Coronary artery (tissue), 2 donors: ENCODE data around the gene TMCC1.

Experiments used
- DNase-seq: peaks from one replicate; pipeline ENCODE4 v3.0.0-alpha.2; 2017; ENCODE audit warnings: low spot score
- H3K27ac ChIP-seq, 2 donors: fragments of 200-600 bp; sonication (generic); one replicate each; pipeline ENCODE4 v1.5.1; 2016 to 2019
- H3K4me3 ChIP-seq: fragments of 200-600 bp; sonication (generic); 2 replicates; pipeline ENCODE4 v1.5.1; 2016; ENCODE audit warnings: mild to moderate bottlenecking, moderate library complexity
- CTCF ChIP-seq: fragments of 200-600 bp; sonication (generic); IDR thresholded peaks from one replicate; pipeline ENCODE4 v1.5.1; 2019; ENCODE audit warnings: antibody characterized with exemption

TMCC1 gene

DNA sequence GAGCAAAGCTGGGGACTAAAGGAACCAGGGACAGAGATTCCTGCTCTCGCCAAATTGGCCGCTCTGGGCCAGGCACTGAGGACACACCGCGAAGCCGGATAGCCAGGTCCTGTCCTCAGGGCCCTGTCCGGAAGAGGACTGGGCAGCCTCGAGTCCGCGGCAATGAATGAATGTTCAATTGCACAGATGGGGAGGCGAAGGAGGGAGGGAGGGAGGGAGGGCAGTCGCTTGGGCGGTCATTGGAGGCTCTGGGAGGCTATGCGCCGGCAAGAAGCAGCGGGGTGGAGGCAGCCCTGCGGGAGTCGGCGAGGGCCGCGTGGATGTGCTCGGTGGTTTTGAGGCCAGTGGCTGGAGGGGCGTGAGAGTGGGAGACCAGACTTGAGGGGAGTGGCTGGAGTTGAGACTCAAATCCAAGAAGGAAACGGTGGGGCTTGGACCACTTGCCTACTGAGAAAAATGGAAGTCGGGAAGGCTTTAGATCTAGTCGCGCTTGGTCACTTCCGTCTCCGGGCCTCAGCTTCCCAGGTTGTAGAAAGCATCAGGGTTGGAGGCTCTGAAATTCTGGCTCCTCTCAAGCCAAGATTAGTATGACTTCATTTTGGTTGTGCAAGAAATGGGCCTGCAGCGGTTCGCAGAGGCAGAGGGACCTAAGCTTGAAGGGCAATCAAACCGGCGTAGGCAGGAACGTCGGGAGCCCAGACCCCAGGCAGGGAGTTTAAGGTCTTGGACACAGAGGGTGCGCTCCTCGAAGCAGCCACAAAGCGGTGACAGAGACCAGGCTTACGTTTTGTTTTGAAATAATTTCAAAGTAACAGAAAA is 266.0 kb downstream of the TMCC1 start:
- Histone ChIP-seq H3K27ac (peak overlapping the region; percentile 89 to 99), H3K4me3 (peak overlapping the region; percentile 74)
- TF ChIP-seq CTCF, result peak; percentile 60
- peak; percentile 87 for DNase-seq

- peak overlapping the region; percentile 74 for H3K4me3 ChIP-seq
- H3K27ac ChIP-seq, result peak overlapping the region; percentile 89 to 99
- TF ChIP-seq CTCF, result no peak
- peak; percentile 94 for DNase-seq
Measured at GRCh38 chr3:129626744-129627349, 266.7 kb downstream of the TMCC1 start.

- peak; percentile 78 for DNase-seq
- no peak overlapping the region for H3K4me3 ChIP-seq
- H3K27ac ChIP-seq, result peak overlapping the region; percentile 89 to 99
- TF ChIP-seq CTCF, result no peak
Measured at GRCh38 chr3:129625072-129625874, 268.2 kb downstream of the TMCC1 start.

DNA sequence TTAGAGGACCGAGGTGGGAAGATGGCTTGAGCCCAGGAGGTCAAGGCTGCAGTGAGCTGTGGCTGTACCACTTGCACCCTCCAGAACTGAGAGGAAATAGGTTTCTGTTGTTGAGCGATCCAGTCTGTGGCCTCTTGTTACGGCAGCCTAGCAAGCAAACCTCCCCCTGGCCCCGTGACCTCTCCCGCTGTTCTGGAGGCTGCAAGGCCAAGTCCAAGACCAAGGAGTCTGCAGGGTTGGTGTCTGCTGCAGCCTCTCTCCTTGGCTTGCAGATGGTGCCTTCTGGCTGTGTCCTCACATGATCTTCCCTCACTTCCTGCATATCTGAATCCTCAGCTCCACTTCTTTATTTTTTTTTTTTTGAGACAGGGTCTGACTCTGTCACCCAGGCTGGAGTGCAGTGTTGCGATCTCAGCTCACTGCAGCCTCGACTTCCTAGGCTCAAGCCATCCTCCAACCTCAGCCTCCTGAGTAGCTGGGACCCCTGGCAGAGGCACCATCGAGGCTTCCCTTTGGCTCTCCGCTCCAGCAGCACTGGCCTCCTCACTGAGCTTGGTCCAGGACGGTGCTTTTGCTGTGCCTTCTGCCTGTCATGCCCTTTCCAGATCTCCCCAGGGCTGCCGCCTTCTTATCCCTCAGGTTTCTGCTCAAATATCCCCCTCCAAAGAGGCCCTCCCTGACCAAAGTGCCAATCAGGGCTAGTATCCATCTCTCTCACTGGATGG is 269.0 kb downstream of the TMCC1 start:
- Histone ChIP-seq H3K4me3 (no peak overlapping the region), H3K27ac (peak overlapping the region; percentile 89 to 99)
- no peak for DNase-seq
- no peak for TF ChIP-seq CTCF

DNA sequence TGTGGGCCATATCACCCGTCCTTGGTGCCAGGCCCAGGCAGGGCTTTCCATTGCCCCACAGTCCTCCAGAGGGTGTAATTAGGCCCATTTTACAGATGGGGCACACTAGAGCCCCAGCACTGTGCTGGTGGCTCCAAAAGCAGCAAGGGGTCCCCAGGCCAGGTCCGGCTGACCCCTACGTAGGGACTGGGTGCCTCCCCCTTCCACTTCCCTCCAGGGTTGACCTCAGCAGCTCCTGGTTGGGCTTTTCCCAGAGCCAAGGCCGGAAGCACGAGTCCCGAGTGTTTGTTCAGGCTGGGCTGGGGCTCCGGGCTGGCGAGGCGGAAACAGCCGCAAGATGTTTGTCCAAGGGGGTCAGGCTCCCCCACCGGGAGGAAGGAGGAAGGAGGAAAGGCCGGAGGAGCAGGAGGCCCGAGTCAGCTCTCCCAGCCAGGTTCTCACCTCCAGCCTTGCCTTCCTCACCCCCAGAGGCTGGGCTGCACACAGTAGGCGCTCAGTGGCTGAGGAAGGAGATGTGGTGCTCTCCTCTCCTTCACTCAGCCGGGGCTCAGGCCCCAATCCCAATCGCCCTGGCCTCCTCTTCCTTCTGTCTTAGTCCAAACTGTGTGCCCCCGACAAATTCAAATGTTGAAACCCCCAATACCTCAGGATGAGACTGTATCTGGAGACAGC is 269.9 kb downstream of the TMCC1 start:
- peak; percentile 84 for DNase-seq
- peak overlapping the region; percentile 59 to 99 for H3K27ac ChIP-seq
- no peak overlapping the region for H3K4me3 ChIP-seq
- no peak for TF ChIP-seq CTCF

- TF ChIP-seq CTCF, result no peak
- no peak for DNase-seq
- no peak overlapping the region for H3K4me3 ChIP-seq
- H3K27ac ChIP-seq, result peak overlapping the region; percentile 59 to 99
Measured at GRCh38 chr3:129622933-129623332, 270.6 kb downstream of the TMCC1 start.
